Natural killer cell (primary cell): ENCODE results near the gene CCDC85A. TPM values are rescaled to one million over a fixed set of nuclear protein-coding genes. Genes with fewer than 3 reads are reported as not detected.

Source experiments
- ATAC-seq, 3 donors: fragments of 150-1000 bp in 2 of 3; fragments of 200-7000 bp in 1 of 3; cut with Tn5 transposase; 1 replicate in 1 of 3; 2 replicates in 2 of 3; pipeline ENCODE4 v1.10.0; 2021; ENCODE audit warnings: mild to moderate bottlenecking in 2 of 3, moderate library complexity in 2 of 3
- DNase-seq, 2 donors: peaks; one replicate each; pipeline versions ENCODE4 v3.0.0 to v3.0.0-alpha.2; 2013 to 2021; ENCODE audit warnings: mixed read lengths in 1 of 2
- H3K27ac ChIP-seq: one replicate; pipeline ENCODE4 v1.5.1; 2013; ENCODE audit warnings: mild to moderate bottlenecking, low read length
- H3K27me3 ChIP-seq: one replicate; pipeline ENCODE4 v1.6.1; 2013; ENCODE audit warnings: low read length; ENCODE audit not compliant: control insufficient read depth, insufficient read depth
- H3K36me3 ChIP-seq: one replicate; pipeline ENCODE4 v1.6.1; 2013; ENCODE audit warnings: low read length; ENCODE audit not compliant: control insufficient read depth, insufficient read depth
- H3K4me1 ChIP-seq: one replicate; pipeline ENCODE4 v1.6.1; 2013; ENCODE audit warnings: low read length; ENCODE audit not compliant: control insufficient read depth, insufficient read depth
- H3K4me3 ChIP-seq: one replicate; pipeline ENCODE4 v1.5.1; 2013; ENCODE audit warnings: low read length
- H3K9me3 ChIP-seq: one replicate; pipeline ENCODE4 v1.6.1; 2013; ENCODE audit warnings: low read length; ENCODE audit not compliant: control insufficient read depth, insufficient read depth
- H3K27ac Mint-ChIP-seq, 2 donors: one replicate each; pipeline ENCODE4 v1.8.0; 2022; ENCODE audit warnings: mild to moderate bottlenecking in 2 of 2, mixed read lengths in 2 of 2, moderate library complexity in 1 of 2
- H3K27me3 Mint-ChIP-seq, 2 donors: one replicate each; pipeline ENCODE4 v1.8.0; 2022; ENCODE audit warnings: low read depth in 2 of 2, mixed read lengths in 2 of 2
- H3K36me3 Mint-ChIP-seq: one replicate; pipeline ENCODE4 v1.8.0; 2022; ENCODE audit warnings: mixed read lengths
- H3K4me1 Mint-ChIP-seq, 2 donors: one replicate each; pipeline ENCODE4 v1.8.0; 2022; ENCODE audit warnings: mixed read lengths in 2 of 2
- H3K4me3 Mint-ChIP-seq: one replicate; pipeline ENCODE4 v1.8.0; 2022; ENCODE audit warnings: mild to moderate bottlenecking, moderate library complexity, mixed read lengths
- H3K9me3 Mint-ChIP-seq, 2 donors: one replicate each; pipeline ENCODE4 v1.8.0; 2022; ENCODE audit warnings: mixed read lengths in 2 of 2
- WGBS: methylation state at CpG from one replicate; pipeline ENCODE4 v1.1.7; 2013; ENCODE audit warnings: missing lambda C conversion rate; ENCODE audit not compliant: insufficient coverage; 5-methylcytosine and 5-hydroxymethylcytosine counted together
- intact Hi-C: fragments of 100-400 bp; cut with micrococcal nuclease; formaldehyde crosslinking; loops from one replicate; pipeline ENCODE4 v1.14.2; 2022
- total RNA-seq, 4 donors: library from RNA; stranded (reverse); fragments of 120-200 nt in 1 of 4; gene quantifications; one replicate each; pipeline versions ENCODE4 v1.2.3 to v1.2.4, GENCODE V29; 2013 to 2022
- TF ChIP-seq, protein P1 (sequence below): fragments of 200-600 bp; IDR thresholded peaks from one replicate; pipeline ENCODE4 v1.8.0; 2022; ENCODE audit warnings: antibody characterized with exemption

The CCDC85A gene
- total RNA-seq, 3 donors from 2014 or later (not counting 1 experiment from before 2014, with no cell fraction given), result not detected

- Mint-ChIP-seq H3K27ac (no peak overlapping the region), H3K27me3 (no peaks in the 10 kb centered on the region), H3K4me1 (no peaks in the 10 kb centered on the region), H3K36me3 (peaks cover 6% of the 10 kb centered on the region), H3K9me3 (peaks cover 6 to 13% of the 10 kb centered on the region in 2 donors), H3K4me3 (no peak overlapping the region)
- intact Hi-C loops, result no loop called here
- Histone ChIP-seq H3K27ac (no peak overlapping the region), H3K9me3 (no peaks in the 10 kb centered on the region), H3K4me1 (no peaks in the 10 kb centered on the region), H3K4me3 (no peak overlapping the region), H3K27me3 (no peaks in the 10 kb centered on the region), H3K36me3 (no peaks in the 10 kb centered on the region)
- ATAC-seq (no peak), DNase-seq (no peak)
- TF ChIP-seq, protein P1, sequence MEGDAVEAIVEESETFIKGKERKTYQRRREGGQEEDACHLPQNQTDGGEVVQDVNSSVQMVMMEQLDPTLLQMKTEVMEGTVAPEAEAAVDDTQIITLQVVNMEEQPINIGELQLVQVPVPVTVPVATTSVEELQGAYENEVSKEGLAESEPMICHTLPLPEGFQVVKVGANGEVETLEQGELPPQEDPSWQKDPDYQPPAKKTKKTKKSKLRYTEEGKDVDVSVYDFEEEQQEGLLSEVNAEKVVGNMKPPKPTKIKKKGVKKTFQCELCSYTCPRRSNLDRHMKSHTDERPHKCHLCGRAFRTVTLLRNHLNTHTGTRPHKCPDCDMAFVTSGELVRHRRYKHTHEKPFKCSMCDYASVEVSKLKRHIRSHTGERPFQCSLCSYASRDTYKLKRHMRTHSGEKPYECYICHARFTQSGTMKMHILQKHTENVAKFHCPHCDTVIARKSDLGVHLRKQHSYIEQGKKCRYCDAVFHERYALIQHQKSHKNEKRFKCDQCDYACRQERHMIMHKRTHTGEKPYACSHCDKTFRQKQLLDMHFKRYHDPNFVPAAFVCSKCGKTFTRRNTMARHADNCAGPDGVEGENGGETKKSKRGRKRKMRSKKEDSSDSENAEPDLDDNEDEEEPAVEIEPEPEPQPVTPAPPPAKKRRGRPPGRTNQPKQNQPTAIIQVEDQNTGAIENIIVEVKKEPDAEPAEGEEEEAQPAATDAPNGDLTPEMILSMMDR, result no peak
- WGBS, result 76% methylated on average over 5 of the region's 6 CpGs
These were observed 45.7 kb downstream of the CCDC85A start for GRCh38 chr2:56229397-56230060.

DNA sequence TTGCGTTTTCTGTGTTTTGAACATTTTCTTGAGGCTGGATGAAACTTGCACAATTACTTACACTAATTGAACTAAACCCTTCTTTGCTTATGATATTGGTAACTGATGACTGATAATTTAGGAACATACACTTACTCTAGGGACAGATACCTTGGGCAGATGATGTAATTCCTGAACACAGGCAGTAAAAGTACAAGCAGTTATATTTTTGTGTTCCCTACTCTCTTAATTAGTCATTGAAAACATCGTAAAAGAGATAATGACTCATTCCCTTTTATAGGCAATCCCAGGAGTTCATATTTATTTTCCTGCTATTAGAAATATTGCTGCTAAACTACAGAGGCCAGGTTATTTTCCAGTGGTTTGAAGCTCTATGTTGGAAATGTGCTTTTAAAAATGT is 46.4 kb downstream of the CCDC85A start:
- no peaks in the 10 kb centered on the region for H3K27me3 ChIP-seq
- no peaks in the 10 kb centered on the region for H3K27me3 Mint-ChIP-seq
- H3K4me1 ChIP-seq, result no peaks in the 10 kb centered on the region
- no peaks in the 10 kb centered on the region for H3K4me1 Mint-ChIP-seq
- H3K36me3 ChIP-seq, result no peaks in the 10 kb centered on the region
- DNase-seq, result no peak
- H3K27ac ChIP-seq, result no peak overlapping the region
- no CpG with 5 or more reads among the region's 2 CpGs for WGBS
- H3K4me3 ChIP-seq, result no peak overlapping the region
- no peak for ATAC-seq
- peaks cover 6% of the 10 kb centered on the region for H3K36me3 Mint-ChIP-seq
- no peak overlapping the region for H3K4me3 Mint-ChIP-seq
- no peaks in the 10 kb centered on the region for H3K9me3 ChIP-seq
- intact Hi-C loops, result no loop called here
- peaks cover 6 to 12% of the 10 kb centered on the region in 2 donors for H3K9me3 Mint-ChIP-seq
- H3K27ac Mint-ChIP-seq, result no peak overlapping the region
- TF ChIP-seq, protein P1, result no peak

DNA sequence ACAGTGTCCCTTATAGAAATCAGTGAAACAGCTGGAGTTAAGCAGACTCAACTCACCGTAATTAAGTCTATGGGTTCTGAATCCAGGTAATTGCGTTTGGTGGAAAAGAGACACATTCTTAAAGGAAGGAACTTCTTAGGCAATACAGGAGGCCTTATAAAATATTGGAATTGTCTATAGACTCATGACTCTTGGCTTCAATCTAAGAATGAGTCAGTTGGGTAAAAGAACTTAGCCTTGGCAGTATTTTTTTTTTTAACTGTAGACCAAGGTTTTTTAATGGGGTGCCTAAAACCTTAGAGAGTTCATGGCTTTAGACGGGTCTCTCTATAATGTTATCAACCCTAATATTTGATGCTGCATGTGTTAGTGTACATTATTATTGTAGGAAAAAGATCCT is 47.6 kb downstream of the CCDC85A start:
- Histone ChIP-seq H3K27ac (no peak overlapping the region), H3K9me3 (no peaks in the 10 kb centered on the region), H3K4me3 (no peak overlapping the region), H3K4me1 (no peaks in the 10 kb centered on the region), H3K27me3 (no peaks in the 10 kb centered on the region), H3K36me3 (no peaks in the 10 kb centered on the region)
- H3K4me3 Mint-ChIP-seq, result no peak overlapping the region
- 96% methylated on average over 2 of the region's 3 CpGs for WGBS
- no peaks in the 10 kb centered on the region for H3K27me3 Mint-ChIP-seq
- no peaks in the 10 kb centered on the region for H3K4me1 Mint-ChIP-seq
- intact Hi-C loops, result no loop called here
- ATAC-seq, result no peak
- H3K36me3 Mint-ChIP-seq, result peaks cover 6% of the 10 kb centered on the region
- no peak for DNase-seq
- TF ChIP-seq, protein P1, result no peak
- no peak overlapping the region for H3K27ac Mint-ChIP-seq
- peaks cover 10 to 19% of the 10 kb centered on the region in 2 donors for H3K9me3 Mint-ChIP-seq

GRCh38 chr2:56232912-56233311 is 49.1 kb downstream of the CCDC85A start:
- WGBS, result 78% methylated on average over 2 of the region's 2 CpGs
- no peak overlapping the region for H3K4me3 Mint-ChIP-seq
- H3K27ac ChIP-seq, result no peak overlapping the region
- peaks cover 6% of the 10 kb centered on the region for H3K36me3 Mint-ChIP-seq
- no peaks in the 10 kb centered on the region for H3K4me1 Mint-ChIP-seq
- H3K4me3 ChIP-seq, result no peak overlapping the region
- no peaks in the 10 kb centered on the region for H3K27me3 Mint-ChIP-seq
- H3K9me3 ChIP-seq, result no peaks in the 10 kb centered on the region
- H3K36me3 ChIP-seq, result no peaks in the 10 kb centered on the region
- H3K27ac Mint-ChIP-seq, result no peak overlapping the region
- ATAC-seq (no peak), DNase-seq (no peak)
- no peaks in the 10 kb centered on the region for H3K4me1 ChIP-seq
- intact Hi-C loops, result no loop called here
- TF ChIP-seq, protein P1, result no peak
- H3K9me3 Mint-ChIP-seq, result peaks cover 14 to 19% of the 10 kb centered on the region in 2 donors
- H3K27me3 ChIP-seq, result no peaks in the 10 kb centered on the region
